GM12801 (cell line): Measurements from ENCODE around the gene DNAJB12.

Experiments
- CTCF ChIP-seq: IDR thresholded peaks from one replicate; pipeline ENCODE4 v1.5.1; 2011; ENCODE audit warnings: control low read depth; ENCODE audit not compliant: insufficient read length; ENCODE audit errors: extremely low read depth

DNAJB12 gene

DNA sequence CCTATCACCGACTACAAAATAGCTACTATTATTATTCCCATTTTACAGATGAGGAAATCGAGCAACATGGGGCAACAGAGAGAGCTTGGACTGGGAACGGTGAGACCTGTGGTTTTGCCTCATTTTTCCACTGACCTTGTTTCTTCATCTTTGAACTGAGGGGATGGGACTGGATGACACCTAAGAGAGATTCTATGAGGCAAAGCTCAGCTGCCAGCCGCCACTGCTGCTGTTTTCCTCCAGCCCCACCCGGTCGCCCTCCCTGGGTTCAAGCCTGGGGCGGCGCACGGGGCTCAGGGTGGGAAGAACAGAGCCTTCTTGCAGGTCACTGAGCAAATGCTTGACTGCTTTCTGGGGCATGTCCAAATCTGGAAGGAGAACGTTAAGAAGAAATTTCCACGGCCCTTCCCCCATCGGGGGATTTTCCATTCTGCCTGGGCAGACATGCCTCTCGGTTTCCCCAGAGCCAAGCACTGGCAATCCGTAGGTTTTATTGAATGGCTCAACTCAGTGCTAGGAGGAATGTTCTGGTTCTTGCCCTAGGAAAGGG lies 68.7 kb downstream of the DNAJB12 start:
- no peak for TF ChIP-seq CTCF

DNA sequence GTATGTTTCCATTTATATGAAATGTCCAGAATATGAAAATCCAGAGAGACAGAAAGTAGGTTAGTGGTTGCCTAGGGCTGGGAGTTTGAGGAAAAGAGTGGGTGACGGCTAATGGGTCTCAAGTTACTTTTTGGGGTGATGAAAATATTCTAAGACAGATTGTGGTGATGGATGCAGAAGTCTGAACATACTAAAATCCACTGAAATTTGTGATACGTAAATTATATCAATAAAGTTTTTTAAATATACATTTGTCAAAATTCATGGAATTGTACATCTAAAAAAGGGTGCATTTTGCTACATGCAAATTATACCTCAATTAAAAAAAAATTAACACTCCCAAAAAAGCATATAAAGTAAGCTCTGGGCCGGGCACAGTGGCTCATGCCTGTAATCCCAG lies 71.6 kb downstream of the DNAJB12 start:
- TF ChIP-seq CTCF: no peak
